OCI-LY7 (cell line): ENCODE data around the gene LDLRAD4. TPM values are rescaled to one million over a fixed set of nuclear protein-coding genes. Genes with fewer than 3 reads are reported as not detected.

Source experiments
- BruUV-seq: library from RNA; stranded (reverse); fragments of 400-500 nt; replicated peaks from 2 replicates; lab custom pipeline; 2021; lab: Mats Ljungman, UMichigan
- CTCF ChIA-PET: fragments of 300-600 bp; sonication (Branson Sonifier 250); formaldehyde crosslinking; loops from one replicate; lab custom pipeline; 2022; ENCODE audit warnings: antibody characterized with exemption; ENCODE audit not compliant: unreplicated experiment; lab: Charles Lee
- POLR2A ChIA-PET: fragments of 300-600 bp; sonication (Branson Sonifier 250); formaldehyde crosslinking; loops from one replicate; lab custom pipeline; 2022; ENCODE audit warnings: antibody characterized with exemption; lab: Charles Lee
- DNase-seq: peaks from one replicate; pipeline ENCODE4 v3.0.0-alpha.2; 2015; ENCODE audit warnings: low spot score
- H2AFZ ChIP-seq: fragments of 200-600 bp; sonication (generic), shearing (Covaris generic); 2 replicates; pipeline ENCODE4 v1.6.1; 2014; ENCODE audit warnings: mild to moderate bottlenecking, antibody characterized with exemption, low read length, moderate library complexity
- H3K27ac ChIP-seq: fragments of 200-600 bp; sonication (generic); 2 replicates; pipeline ENCODE4 v1.5.1; 2014; ENCODE audit warnings: mixed run types, low read depth, mild to moderate bottlenecking, moderate library complexity, low read length, inconsistent platforms; ENCODE audit not compliant: poor library complexity, severe bottlenecking
- H3K36me3 ChIP-seq: fragments of 200-600 bp; sonication (generic); 2 replicates; pipeline ENCODE4 v1.6.1; 2014; ENCODE audit warnings: mild to moderate bottlenecking, antibody characterized with exemption, low read length, moderate library complexity, mixed read lengths; ENCODE audit not compliant: insufficient read depth
- H3K4me1 ChIP-seq: fragments of 200-600 bp; sonication (generic); 2 replicates; pipeline ENCODE4 v1.5.1; 2014; ENCODE audit warnings: mild to moderate bottlenecking, low read length; ENCODE audit not compliant: insufficient read depth, poor library complexity, severe bottlenecking
- H3K4me2 ChIP-seq: fragments of 200-600 bp; sonication (generic); 2 replicates; pipeline ENCODE4 v1.6.1; 2014; ENCODE audit warnings: mild to moderate bottlenecking, low read length
- H3K4me3 ChIP-seq: fragments of 200-600 bp; sonication (generic); 2 replicates; pipeline ENCODE4 v1.5.1; 2014; ENCODE audit warnings: mild to moderate bottlenecking, low read depth, low read length; ENCODE audit not compliant: poor library complexity, severe bottlenecking
- H3K79me2 ChIP-seq: fragments of 200-600 bp; sonication (generic); 2 replicates; pipeline ENCODE4 v1.6.1; 2016; ENCODE audit warnings: low read depth, mild to moderate bottlenecking, low read length, moderate library complexity, mixed read lengths; ENCODE audit not compliant: insufficient read depth
- H3K9me2 ChIP-seq: fragments of 200-600 bp; sonication (generic); 2 replicates; pipeline ENCODE4 v1.6.1; 2016; ENCODE audit warnings: mild to moderate bottlenecking, low read length, mixed read lengths; ENCODE audit not compliant: insufficient read depth
- H3K9me3 ChIP-seq: fragments of 200-600 bp; sonication (generic); 2 replicates; pipeline ENCODE4 v1.6.1; 2014; ENCODE audit warnings: mild to moderate bottlenecking, mixed run types, low read length, mixed read lengths
- H4K20me1 ChIP-seq: fragments of 200-600 bp; sonication (generic); 2 replicates; pipeline ENCODE4 v1.6.1; 2014; ENCODE audit warnings: mild to moderate bottlenecking, antibody characterized with exemption, low read length, moderate library complexity, mixed read lengths; ENCODE audit not compliant: insufficient read depth
- CTCF ChIP-seq: fragments of 200-600 bp; sonication (generic); conservative IDR thresholded peaks from 2 replicates; pipeline ENCODE4 v1.5.1; 2014; ENCODE audit warnings: mild to moderate bottlenecking, antibody characterized with exemption, low read length, moderate library complexity, mixed read lengths
- EZH2phosphoT487 ChIP-seq: fragments of 200-600 bp; sonication (generic); IDR thresholded peaks from 2 replicates; pipeline ENCODE4 v1.6.1; 2018; ENCODE audit warnings: low read depth, borderline replicate concordance, mild to moderate bottlenecking, mixed run types, antibody characterized with exemption, low read length, moderate library complexity, mixed read lengths
- intact Hi-C: fragments of 100-400 bp; cut with micrococcal nuclease; formaldehyde crosslinking; loops from one replicate; pipeline ENCODE4 v1.10.0; 2022; ENCODE audit not compliant: unreplicated experiment
- total RNA-seq, 2 experiments: library from RNA; depleted of rRNA in 1 of 2; stranded (reverse); fragments of >200 nt in 1 of 2; shearing (Covaris generic) in 1 of 2; gene quantifications; 2 replicates each; pipeline ENCODE4 v1.2.3, GENCODE V29; 2014 to 2022

Gene LDLRAD4
- total RNA-seq, 2 experiments from 2014 or later = 26.2 to 43.8 TPM

GRCh38 chr18:13399511-13399910 is 181.0 kb downstream of the LDLRAD4 start:
- H3K4me2 ChIP-seq = no peak overlapping the region
- intact Hi-C loops = loop anchor here (10.0 kb wide), 1 partner anchor 75 kb away; no protein-coding TSS in a partner anchor
- no peak overlapping the region for H3K4me3 ChIP-seq
- no peaks in the 10 kb centered on the region for H3K9me2 ChIP-seq
- no peak for DNase-seq
- no peak overlapping the region for H2AFZ ChIP-seq
- H3K79me2 ChIP-seq = no peaks in the 10 kb centered on the region
- BruUV-seq = no TSS peak
- H4K20me1 ChIP-seq = no peaks in the 10 kb centered on the region
- H3K27ac ChIP-seq = no peak overlapping the region
- no peaks in the 10 kb centered on the region for H3K4me1 ChIP-seq
- CTCF ChIA-PET = no interaction called here
- no peaks in the 10 kb centered on the region for H3K36me3 ChIP-seq
- POLR2A ChIA-PET = no interaction called here
- H3K9me3 ChIP-seq = no peaks in the 10 kb centered on the region
- TF ChIP-seq CTCF = no peak
- no peak for TF ChIP-seq EZH2phosphoT487

DNA sequence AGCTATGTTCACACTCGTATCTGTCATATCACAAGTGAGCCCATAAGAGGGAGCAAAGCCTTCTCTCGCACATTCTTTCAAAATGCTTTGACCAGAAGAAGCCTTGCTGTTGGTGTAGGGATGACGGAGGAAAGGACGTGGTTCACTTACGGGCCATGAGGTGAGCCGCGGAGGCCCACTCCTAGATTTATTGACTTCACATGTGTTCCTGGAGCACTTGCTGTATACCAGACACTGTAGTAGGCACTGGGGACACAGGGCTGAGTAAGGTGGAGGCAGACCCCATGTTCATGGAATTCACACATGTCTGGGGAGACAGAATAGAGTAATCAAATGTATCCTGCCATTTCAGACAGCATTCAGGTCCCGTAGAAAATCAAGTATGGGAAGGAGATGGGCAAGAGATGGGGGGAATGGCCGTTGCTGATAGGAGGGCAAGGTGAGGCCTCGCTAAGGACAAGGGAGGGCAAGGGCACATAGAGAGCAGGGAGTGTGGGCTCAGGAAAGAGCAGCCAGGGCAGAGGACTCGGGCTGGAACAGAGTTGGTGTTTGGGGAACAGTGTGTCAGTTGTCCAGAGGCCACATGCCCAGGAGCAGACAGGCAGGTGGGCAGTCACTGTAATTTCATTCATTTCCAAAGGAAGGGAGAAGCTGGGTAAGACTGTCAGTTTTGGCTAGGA is 182.2 kb downstream of the LDLRAD4 start:
- POLR2A ChIA-PET = no interaction called here

More for the DNA sequence above, 182.2 kb downstream of the LDLRAD4 start:
- Histone ChIP-seq H3K9me3 (no peaks in the 10 kb centered on the region), H2AFZ (no peak overlapping the region), H3K4me1 (no peaks in the 10 kb centered on the region), H3K36me3 (no peaks in the 10 kb centered on the region), H4K20me1 (no peaks in the 10 kb centered on the region), H3K27ac (no peak overlapping the region), H3K4me2 (no peak overlapping the region), H3K79me2 (no peaks in the 10 kb centered on the region), H3K4me3 (no peak overlapping the region), H3K9me2 (no peaks in the 10 kb centered on the region)
- CTCF ChIA-PET = no interaction called here
- no TSS peak for BruUV-seq
- intact Hi-C loops = no loop called here
- no peak for TF ChIP-seq CTCF
- TF ChIP-seq EZH2phosphoT487 = no peak
- DNase-seq = no peak
